CD4-positive, alpha-beta memory T cell (primary cell): ENCODE results near the gene MCC. TPM values are rescaled to one million over a fixed set of nuclear protein-coding genes. Genes with fewer than 3 reads are reported as not detected.

Experiments used
- CTCF ChIA-PET: fragments of 350-600 bp; sonication (Branson Sonifier 250); formaldehyde crosslinking; loops from one replicate; lab custom pipeline; 2021; ENCODE audit warnings: inconsistent platforms; ENCODE audit not compliant: partially characterized antibody; lab: Charles Lee
- POLR2A ChIA-PET: fragments of 350-600 bp; sonication (Branson Sonifier 250); formaldehyde crosslinking; loops from one replicate; lab custom pipeline; 2021; ENCODE audit not compliant: partially characterized antibody; lab: Charles Lee
- DNase-seq, 5 donors: peaks; one replicate each; pipeline versions ENCODE4 v3.0.0 to v3.0.0-alpha.2; 2020 to 2022; ENCODE audit warnings: mixed read lengths in 1 of 5
- H3K27ac ChIP-seq: one replicate; pipeline ENCODE4 v1.7.0; 2013; ENCODE audit warnings: low read depth, low read length
- H3K27me3 ChIP-seq: 2 replicates; pipeline ENCODE4 v1.7.0; 2013; ENCODE audit warnings: mild to moderate bottlenecking, low read length, moderate library complexity; ENCODE audit not compliant: insufficient read depth
- H3K36me3 ChIP-seq: 2 replicates; pipeline ENCODE4 v1.7.0; 2013; ENCODE audit warnings: mild to moderate bottlenecking, low read length, moderate library complexity; ENCODE audit not compliant: insufficient read depth
- H3K4me1 ChIP-seq: 2 replicates; pipeline ENCODE4 v1.7.0; 2013; ENCODE audit warnings: mild to moderate bottlenecking, low read length, moderate library complexity; ENCODE audit not compliant: insufficient read depth
- H3K4me3 ChIP-seq, 2 donors: one replicate each; pipeline ENCODE4 v1.7.0; 2013; ENCODE audit warnings: low read length in 2 of 2, mild to moderate bottlenecking in 1 of 2
- H3K9me3 ChIP-seq, 2 donors: one replicate each; pipeline ENCODE4 v1.7.0; 2013; ENCODE audit warnings: low read length in 2 of 2, control low read depth in 1 of 2; ENCODE audit not compliant: control insufficient read depth in 1 of 2
- H3K27ac Mint-ChIP-seq, 7 donors: one replicate each; pipeline ENCODE4 v1.8.0; 2020 to 2021; ENCODE audit warnings: mixed read lengths in 7 of 7, mild to moderate bottlenecking in 6 of 7, inconsistent platforms in 3 of 7, moderate library complexity in 3 of 7
- H3K27me3 Mint-ChIP-seq, 2 donors: one replicate each; pipeline ENCODE4 v1.8.0; 2020 to 2021; ENCODE audit warnings: mixed read lengths in 2 of 2
- H3K36me3 Mint-ChIP-seq, 2 donors: one replicate each; pipeline ENCODE4 v1.8.0; 2020 to 2021; ENCODE audit warnings: mixed read lengths in 2 of 2, inconsistent platforms in 1 of 2, mild to moderate bottlenecking in 1 of 2
- H3K4me1 Mint-ChIP-seq, 4 donors: one replicate each; pipeline ENCODE4 v1.8.0; 2020 to 2021; ENCODE audit warnings: mixed read lengths in 4 of 4, mild to moderate bottlenecking in 1 of 4
- H3K4me3 Mint-ChIP-seq, 8 donors: one replicate each; pipeline ENCODE4 v1.8.0; 2020 to 2021; ENCODE audit warnings: mixed read lengths in 8 of 8, mild to moderate bottlenecking in 7 of 8, moderate library complexity in 6 of 8, inconsistent platforms in 3 of 8
- H3K9me3 Mint-ChIP-seq, 8 donors: one replicate each; pipeline ENCODE4 v1.8.0; 2020 to 2021; ENCODE audit warnings: mixed read lengths in 8 of 8, mild to moderate bottlenecking in 5 of 8, inconsistent platforms in 3 of 8, moderate library complexity in 1 of 8
- intact Hi-C: fragments of 100-400 bp; cut with micrococcal nuclease; formaldehyde crosslinking; loops from one replicate; pipeline ENCODE4 v1.15.1; 2023
- polyA plus RNA-seq, 2 donors: library from polyadenylated mRNA; unstranded; fragments of 300-500 nt; fragmentation: Illumina TruSeq; gene quantifications; one replicate each; pipeline ENCODE4 v1.2.3, GENCODE V29; 2021
- total RNA-seq, 2 experiments: library from RNA; stranded (reverse); gene quantifications; one replicate each; pipeline ENCODE4 v1.2.3, GENCODE V29; 2021

The MCC gene
- total and polyA plus RNA-seq, 4 experiments from 2014 or later: 0.92 to 12.1 (median 7.7) TPM

- no peak overlapping the region for H3K27ac Mint-ChIP-seq
- H3K4me3 Mint-ChIP-seq: no peak overlapping the region
- Histone ChIP-seq H3K9me3 (no peaks in the 10 kb centered on the region), H3K27me3 (no peaks in the 10 kb centered on the region), H3K27ac (no peak overlapping the region), H3K4me1 (no peaks in the 10 kb centered on the region), H3K36me3 (no peaks in the 10 kb centered on the region), H3K4me3 (no peak overlapping the region)
- no peaks in the 10 kb centered on the region for H3K36me3 Mint-ChIP-seq
- POLR2A ChIA-PET: no interaction called here
- H3K4me1 Mint-ChIP-seq: peaks cover 0 to 16% (median 1%) of the 10 kb centered on the region in 4 donors
- no peak for DNase-seq
- peaks cover 0 to 2% of the 10 kb centered on the region in 2 donors for H3K27me3 Mint-ChIP-seq
- no peaks in the 10 kb centered on the region for H3K9me3 Mint-ChIP-seq
- CTCF ChIA-PET: no interaction called here
- intact Hi-C loops: no loop called here
Observed at GRCh38 chr5:113179156-113179555, 309.1 kb downstream of the MCC start.

DNA sequence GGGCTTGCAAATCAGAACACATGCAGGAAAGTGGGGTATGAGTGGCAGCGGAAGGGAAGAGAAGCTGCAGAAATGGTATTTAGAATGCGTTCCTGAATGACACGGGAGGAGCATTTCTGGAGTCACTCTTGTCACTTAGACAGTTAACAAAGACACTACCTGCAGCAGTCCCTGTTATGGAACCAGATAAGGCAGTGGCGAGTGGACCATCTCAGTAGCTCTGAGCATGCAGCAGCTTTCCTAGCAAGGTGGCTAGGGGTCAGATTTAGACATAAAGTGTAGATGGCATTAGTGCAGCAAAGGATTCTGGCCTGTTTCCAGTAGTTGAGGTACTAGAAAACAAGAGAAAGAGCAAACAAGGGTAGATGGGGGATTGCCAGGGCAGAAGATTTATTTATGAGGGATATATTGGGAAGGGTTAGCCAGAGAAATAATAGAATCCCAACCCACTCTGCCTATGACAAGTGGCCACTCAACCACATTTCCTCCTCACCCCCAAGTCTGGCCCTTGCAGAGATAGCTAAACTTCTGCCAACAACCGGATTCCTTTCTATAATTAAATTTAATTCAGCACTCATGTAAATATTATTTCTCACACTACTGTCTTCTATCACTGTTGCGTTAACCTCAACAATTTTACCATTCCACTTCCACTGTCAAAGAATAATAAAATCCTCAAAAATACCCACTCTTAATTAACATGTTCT lies 310.0 kb downstream of the MCC start:
- H3K27me3 Mint-ChIP-seq: peaks cover 0 to 2% of the 10 kb centered on the region in 2 donors
- CTCF ChIA-PET: no interaction called here

DNA sequence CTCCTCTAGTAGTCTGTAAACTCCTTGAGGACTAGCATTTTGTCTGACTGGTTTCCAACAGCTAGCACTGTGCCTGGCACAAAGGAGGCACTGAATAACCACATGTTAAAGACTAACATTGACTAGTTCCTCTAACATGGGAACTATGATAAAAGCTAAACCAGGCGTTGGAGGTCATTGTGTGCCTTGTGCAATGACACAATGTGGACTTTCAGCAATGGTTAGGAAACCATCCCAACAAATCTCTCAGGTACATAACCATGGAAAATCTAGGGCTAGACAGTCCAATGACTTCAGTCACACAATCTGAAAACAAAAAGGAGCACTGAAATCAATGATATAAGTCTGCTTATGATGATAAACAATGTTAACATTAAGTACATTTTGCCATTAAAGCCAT lies 311.0 kb downstream of the MCC start:
- peaks cover 0 to 2% of the 10 kb centered on the region in 2 donors for H3K27me3 Mint-ChIP-seq
- CTCF ChIA-PET: no interaction called here

More for the DNA sequence above, 310.0 kb downstream of the MCC start:
- no peaks in the 10 kb centered on the region for H3K36me3 Mint-ChIP-seq
- Histone ChIP-seq H3K9me3 (no peaks in the 10 kb centered on the region), H3K4me1 (no peaks in the 10 kb centered on the region), H3K36me3 (no peaks in the 10 kb centered on the region), H3K27ac (no peak overlapping the region), H3K27me3 (no peaks in the 10 kb centered on the region), H3K4me3 (no peak overlapping the region)
- DNase-seq: no peak
- H3K4me1 Mint-ChIP-seq: peaks cover 0 to 12% (median 1%) of the 10 kb centered on the region in 4 donors
- no peaks in the 10 kb centered on the region for H3K9me3 Mint-ChIP-seq
- H3K4me3 Mint-ChIP-seq: no peak overlapping the region
- POLR2A ChIA-PET: no interaction called here
- H3K27ac Mint-ChIP-seq: no peak overlapping the region
- intact Hi-C loops: no loop called here

DNA sequence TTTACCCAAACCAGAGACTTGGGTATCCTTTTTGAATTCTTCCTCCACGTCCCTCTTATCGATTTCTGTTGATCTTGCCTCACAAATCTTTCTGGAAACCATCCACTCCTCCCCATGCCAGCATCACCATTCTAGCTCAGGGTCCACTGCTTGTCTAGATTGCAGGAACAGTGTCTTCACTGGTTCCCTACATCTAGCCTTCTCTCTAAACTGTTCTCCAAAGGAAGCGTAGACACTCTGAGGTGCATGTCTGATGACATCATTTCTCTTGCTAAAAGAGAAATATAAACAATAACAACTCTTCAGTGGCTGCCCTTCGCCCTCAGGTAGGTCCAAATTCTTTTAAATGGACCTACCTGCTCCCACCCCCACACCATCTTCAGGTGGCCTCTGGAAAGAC lies 311.5 kb downstream of the MCC start:
- Mint-ChIP-seq H3K9me3 (no peaks in the 10 kb centered on the region), H3K27me3 (peaks cover 0 to 2% of the 10 kb centered on the region in 2 donors), H3K4me3 (no peak overlapping the region), H3K4me1 (peaks cover 0 to 2% (median under 1%) of the 10 kb centered on the region in 4 donors), H3K27ac (no peak overlapping the region), H3K36me3 (no peaks in the 10 kb centered on the region)
- Histone ChIP-seq H3K27ac (no peak overlapping the region), H3K36me3 (no peaks in the 10 kb centered on the region), H3K27me3 (no peaks in the 10 kb centered on the region), H3K9me3 (no peaks in the 10 kb centered on the region), H3K4me1 (no peaks in the 10 kb centered on the region), H3K4me3 (no peak overlapping the region)
- ChIA-PET POLR2A (no interaction called here), CTCF (no interaction called here)
- intact Hi-C loops: no loop called here
- no peak for DNase-seq

More for the DNA sequence above, 311.0 kb downstream of the MCC start:
- Mint-ChIP-seq H3K9me3 (no peaks in the 10 kb centered on the region), H3K36me3 (no peaks in the 10 kb centered on the region), H3K4me1 (peaks cover 0 to 5% (median 1%) of the 10 kb centered on the region in 4 donors), H3K27ac (no peak overlapping the region), H3K4me3 (no peak overlapping the region)
- Histone ChIP-seq H3K36me3 (no peaks in the 10 kb centered on the region), H3K9me3 (no peaks in the 10 kb centered on the region), H3K4me1 (no peaks in the 10 kb centered on the region), H3K27ac (no peak overlapping the region), H3K4me3 (no peak overlapping the region), H3K27me3 (no peaks in the 10 kb centered on the region)
- POLR2A ChIA-PET: no interaction called here
- intact Hi-C loops: no loop called here
- no peak for DNase-seq

DNA sequence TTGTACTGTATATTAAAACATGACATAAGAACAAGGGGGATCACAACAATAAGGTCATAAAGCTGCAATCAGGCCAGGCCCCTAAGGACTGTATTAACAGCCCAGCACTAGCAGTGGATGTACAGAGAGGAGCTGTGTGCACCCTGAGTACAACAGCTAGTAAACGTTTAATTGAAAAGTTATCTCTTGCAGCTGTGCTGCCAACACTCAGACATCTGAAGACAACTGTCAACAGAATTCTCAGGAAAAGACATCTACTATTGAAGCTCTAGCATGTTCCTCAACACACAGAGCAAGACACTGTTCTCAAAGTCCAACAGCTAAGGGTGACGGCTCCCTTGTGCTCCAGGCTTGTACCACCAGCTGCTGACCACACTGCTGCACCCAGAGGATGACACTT lies 312.1 kb downstream of the MCC start:
- Histone ChIP-seq H3K9me3 (no peaks in the 10 kb centered on the region), H3K27ac (no peak overlapping the region), H3K27me3 (no peaks in the 10 kb centered on the region), H3K4me3 (no peak overlapping the region), H3K36me3 (no peaks in the 10 kb centered on the region), H3K4me1 (no peaks in the 10 kb centered on the region)
- ChIA-PET CTCF (interaction anchor here (1.2 kb wide), 1 partner anchor 328 kb away, joined by 3 read pairs; no protein-coding TSS in a partner anchor), POLR2A (no interaction called here)
- Mint-ChIP-seq H3K4me1 (no peaks in the 10 kb centered on the region), H3K4me3 (no peak overlapping the region), H3K27me3 (peaks cover 0 to 2% of the 10 kb centered on the region in 2 donors), H3K9me3 (no peaks in the 10 kb centered on the region), H3K27ac (no peak overlapping the region), H3K36me3 (no peaks in the 10 kb centered on the region)
- intact Hi-C loops: no loop called here
- no peak for DNase-seq

GRCh38 chr5:113172231-113172826 lies 315.9 kb downstream of the MCC start:
- Mint-ChIP-seq H3K27ac (no peak overlapping the region), H3K36me3 (no peaks in the 10 kb centered on the region), H3K4me3 (no peak overlapping the region), H3K9me3 (no peaks in the 10 kb centered on the region), H3K27me3 (no peaks in the 10 kb centered on the region), H3K4me1 (peaks cover 0 to 6% (median under 1%) of the 10 kb centered on the region in 4 donors)
- H3K4me1 ChIP-seq: no peaks in the 10 kb centered on the region
- H3K9me3 ChIP-seq: no peaks in the 10 kb centered on the region
- no peaks in the 10 kb centered on the region for H3K36me3 ChIP-seq
- H3K4me3 ChIP-seq: no peak overlapping the region
- H3K27ac ChIP-seq: no peak overlapping the region
- intact Hi-C loops: no loop called here
- no peak for DNase-seq
- ChIA-PET CTCF (no interaction called here), POLR2A (no interaction called here)
- H3K27me3 ChIP-seq: no peaks in the 10 kb centered on the region

DNA sequence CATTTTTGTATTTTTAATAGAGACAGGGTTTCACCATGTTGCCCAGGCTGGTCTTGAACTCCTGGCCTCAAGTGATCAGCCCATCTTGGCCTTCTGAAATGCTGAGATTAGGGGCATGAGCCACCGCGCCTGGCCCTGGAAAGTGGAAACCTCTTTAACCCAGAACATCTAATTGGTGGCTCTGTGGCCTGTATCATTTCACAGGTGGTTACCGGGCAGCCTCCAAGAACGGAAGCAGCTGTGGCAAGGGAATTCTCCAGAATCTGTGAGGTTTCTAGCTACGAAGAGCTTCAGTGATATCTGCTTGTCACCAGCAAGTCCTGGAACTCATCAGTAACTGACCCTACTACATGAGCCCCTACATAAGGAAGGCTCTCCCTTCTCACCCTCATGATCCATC lies 316.7 kb downstream of the MCC start:
- no peak overlapping the region for H3K27ac ChIP-seq
- ChIA-PET POLR2A (no interaction called here), CTCF (no interaction called here)
- Mint-ChIP-seq H3K4me1 (peaks cover 0 to 6% (median under 1%) of the 10 kb centered on the region in 4 donors), H3K36me3 (peaks cover 0 to 3% of the 10 kb centered on the region in 2 donors), H3K27me3 (no peaks in the 10 kb centered on the region), H3K27ac (no peak overlapping the region), H3K9me3 (no peaks in the 10 kb centered on the region), H3K4me3 (no peak overlapping the region)
- no peaks in the 10 kb centered on the region for H3K27me3 ChIP-seq
- H3K9me3 ChIP-seq: no peaks in the 10 kb centered on the region
- H3K36me3 ChIP-seq: no peaks in the 10 kb centered on the region
- intact Hi-C loops: no loop called here
- no peak overlapping the region for H3K4me3 ChIP-seq
- no peak for DNase-seq
- H3K4me1 ChIP-seq: no peaks in the 10 kb centered on the region
